Non-pigmented ciliary epithelial cell (primary cell): ENCODE measurements around the gene TIGIT.

ENCODE experiments used
- DNase-seq: peaks from one replicate; pipeline ENCODE4 v3.0.0-alpha.2; 2010; ENCODE audit warnings: low read depth

TIGIT gene

DNA sequence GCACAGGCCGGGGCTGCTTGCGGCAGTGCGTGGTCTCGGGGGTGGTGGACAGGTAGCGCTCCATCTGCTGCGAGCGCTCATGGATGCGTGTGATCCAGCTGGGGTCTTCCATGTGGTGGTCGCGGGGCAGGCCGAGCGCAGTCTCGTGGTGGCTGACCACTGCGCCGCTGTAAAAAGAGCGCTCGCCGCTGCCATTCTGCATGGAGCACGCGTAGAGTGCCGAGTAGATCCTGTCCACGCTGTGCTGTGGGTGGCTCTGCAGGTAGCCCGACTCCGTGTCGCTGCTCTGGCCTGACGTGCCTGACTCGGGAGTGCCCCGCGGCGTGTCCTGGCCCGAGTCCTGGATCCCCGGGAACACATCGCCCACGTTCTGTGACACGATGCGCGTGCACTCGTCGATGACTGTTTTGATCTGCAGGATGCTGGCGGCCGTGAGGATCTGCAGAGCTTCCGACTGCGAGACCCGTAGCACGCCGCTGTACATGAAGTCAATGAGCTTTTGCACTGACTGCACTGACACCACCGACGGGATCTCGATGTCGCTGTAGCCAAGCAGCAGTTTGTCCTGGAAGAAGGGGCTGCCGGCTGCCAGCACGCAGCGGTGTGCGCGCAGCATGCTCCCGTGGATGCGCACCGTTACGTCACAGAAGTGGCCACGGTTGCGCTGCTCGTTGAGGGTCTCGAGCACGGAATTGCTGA lies 57.4 kb downstream of the TIGIT start:
- DNase-seq, result no peak

DNA sequence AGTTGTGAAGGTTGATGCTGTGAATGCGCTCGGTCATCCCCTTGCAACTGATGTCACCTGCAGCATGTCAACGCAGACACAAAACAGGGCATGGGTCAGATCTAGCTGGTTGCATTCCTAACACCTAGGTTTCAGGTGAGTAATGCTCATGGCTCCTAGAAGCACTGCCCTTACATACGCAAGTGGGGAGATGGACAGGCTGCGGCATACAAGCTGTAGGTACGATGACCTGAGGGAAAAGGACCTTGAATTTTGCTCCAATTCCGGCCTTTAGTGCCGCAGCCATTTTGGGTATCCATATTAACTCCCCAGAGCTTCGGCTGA lies 58.0 kb downstream of the TIGIT start:
- no peak for DNase-seq

DNA sequence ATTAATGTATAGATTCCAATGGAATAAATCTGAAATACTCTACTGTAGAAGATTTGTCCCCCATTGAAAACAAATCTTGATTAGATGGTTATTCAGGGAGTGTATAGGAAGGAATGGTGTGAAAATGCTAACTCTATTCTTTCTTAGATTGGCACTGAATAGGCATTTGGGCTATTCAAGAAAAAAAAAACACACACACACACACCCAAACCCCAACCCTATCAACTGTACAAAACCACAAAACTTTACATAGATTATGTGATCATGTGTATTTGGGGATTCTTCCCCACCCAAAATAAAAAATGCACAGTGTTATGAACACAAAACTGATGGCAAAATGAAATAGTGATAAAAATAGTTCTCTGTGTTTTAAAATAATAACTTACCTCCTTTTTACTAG lies 61.8 kb downstream of the TIGIT start:
- no peak for DNase-seq

DNA sequence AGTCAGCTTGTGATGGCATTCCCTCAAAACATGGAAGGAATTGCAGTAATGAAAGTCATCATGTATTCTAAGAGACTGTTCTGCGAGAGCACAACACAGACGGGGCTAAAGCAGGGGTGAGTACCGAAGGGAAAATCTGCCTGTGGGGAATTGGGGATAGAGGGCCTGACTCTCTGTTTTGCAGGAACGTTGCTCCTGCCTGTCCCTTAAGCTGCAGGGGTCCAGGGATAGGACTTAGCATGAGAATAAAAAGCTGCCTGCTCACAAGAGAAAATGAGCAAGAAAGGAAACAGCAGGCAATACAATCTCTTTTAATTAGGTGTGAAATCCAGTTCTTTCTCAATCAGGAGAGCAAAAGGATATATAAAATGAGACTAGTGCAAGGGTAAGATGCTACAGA lies 62.2 kb downstream of the TIGIT start:
- DNase-seq, result no peak

DNA sequence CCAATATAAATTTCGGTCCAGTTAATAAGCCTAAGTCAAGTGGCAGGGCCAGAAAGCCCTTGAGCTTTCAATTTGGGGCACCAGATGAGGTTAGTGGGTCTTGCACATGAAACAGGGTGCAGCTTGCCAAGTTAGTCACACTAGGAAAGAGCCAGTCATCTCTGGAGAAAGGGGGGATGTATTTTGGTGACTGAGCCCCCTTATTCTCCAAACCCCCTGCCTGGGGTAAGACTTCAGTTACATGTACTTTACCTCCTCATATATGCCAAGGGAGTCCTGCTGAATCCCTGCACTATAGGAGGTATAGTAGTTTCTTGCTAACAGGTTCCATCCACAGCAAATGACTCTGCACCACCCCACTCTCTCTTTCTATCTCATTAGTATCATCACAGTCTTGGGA lies 62.7 kb downstream of the TIGIT start:
- DNase-seq, result no peak
